HG03139 (cell line): ENCODE measurements around the gene FFAR2.

Experiments used
- ATAC-seq: cut with Tn5 transposase; IDR thresholded peaks from one replicate; pipeline ENCODE4 v1.9.1; 2021; ENCODE audit not compliant: unreplicated experiment

The FFAR2 gene

GRCh38 chr19:35484252-35485036 lies 36.4 kb downstream of the FFAR2 start:
- ATAC-seq: peak; percentile 63

- no peak for ATAC-seq
These were observed 38.2 kb downstream of the FFAR2 start for GRCh38 chr19:35486268-35486708.

GRCh38 chr19:35487656-35488182 lies 39.7 kb downstream of the FFAR2 start:
- ATAC-seq: no peak

- no peak for ATAC-seq
These were observed 40.6 kb downstream of the FFAR2 start for GRCh38 chr19:35488677-35489076.

- ATAC-seq: no peak
These were observed 42.3 kb downstream of the FFAR2 start, which contains the start of gene KRTDAP for GRCh38 chr19:35490364-35490763. KRTDAP (minus strand) TSS chr19:35490464; CDS start chr19:35490442, 22 bp downstream.

- ATAC-seq: no peak
These were observed 43.8 kb downstream of the FFAR2 start for GRCh38 chr19:35491836-35492360.

- no peak for ATAC-seq
These were observed 45.9 kb downstream of the FFAR2 start for GRCh38 chr19:35493971-35494370.

GRCh38 chr19:35495107-35496064 lies 47.3 kb downstream of the FFAR2 start:
- ATAC-seq: no peak

GRCh38 chr19:35497406-35497805 lies 49.3 kb downstream of the FFAR2 start:
- ATAC-seq: no peak

GRCh38 chr19:35498220-35498619 lies 50.2 kb downstream of the FFAR2 start:
- ATAC-seq: no peak

GRCh38 chr19:35498984-35499527 lies 51.0 kb downstream of the FFAR2 start:
- ATAC-seq: no peak

GRCh38 chr19:35500611-35501010 lies 52.6 kb downstream of the FFAR2 start:
- ATAC-seq: no peak
